HG02678 (cell line): ENCODE data around the gene DGKA.

Experiments used
- ATAC-seq: cut with Tn5 transposase; IDR thresholded peaks from one replicate; pipeline ENCODE4 v1.9.1; 2021; ENCODE audit warnings: mild to moderate bottlenecking, moderate library complexity; ENCODE audit not compliant: unreplicated experiment

DGKA gene

DNA sequence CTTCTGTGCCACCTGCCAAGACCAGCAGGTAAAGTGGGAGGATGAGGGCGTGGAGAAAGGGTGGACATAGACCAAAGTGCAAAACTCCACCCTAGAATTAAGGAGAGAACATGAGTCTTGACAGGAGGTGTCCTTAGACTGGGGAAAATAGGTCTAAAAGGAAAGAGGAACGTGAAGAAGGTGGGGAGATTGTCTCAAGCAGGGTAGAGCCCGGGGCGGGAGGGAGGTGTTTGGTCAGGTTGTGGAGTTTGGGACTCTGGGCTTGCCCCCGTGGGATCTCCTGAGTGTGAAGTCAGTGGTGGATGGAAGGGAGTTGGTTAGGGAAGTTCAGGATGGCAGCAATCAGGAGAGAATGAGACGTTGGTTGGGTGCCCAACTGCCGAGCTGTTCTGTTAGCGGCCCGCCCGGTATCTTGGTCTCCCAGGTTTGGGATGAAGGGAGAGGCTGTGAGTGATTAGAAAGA lies 386 bp downstream of the DGKA start:
- no peak for ATAC-seq

DNA sequence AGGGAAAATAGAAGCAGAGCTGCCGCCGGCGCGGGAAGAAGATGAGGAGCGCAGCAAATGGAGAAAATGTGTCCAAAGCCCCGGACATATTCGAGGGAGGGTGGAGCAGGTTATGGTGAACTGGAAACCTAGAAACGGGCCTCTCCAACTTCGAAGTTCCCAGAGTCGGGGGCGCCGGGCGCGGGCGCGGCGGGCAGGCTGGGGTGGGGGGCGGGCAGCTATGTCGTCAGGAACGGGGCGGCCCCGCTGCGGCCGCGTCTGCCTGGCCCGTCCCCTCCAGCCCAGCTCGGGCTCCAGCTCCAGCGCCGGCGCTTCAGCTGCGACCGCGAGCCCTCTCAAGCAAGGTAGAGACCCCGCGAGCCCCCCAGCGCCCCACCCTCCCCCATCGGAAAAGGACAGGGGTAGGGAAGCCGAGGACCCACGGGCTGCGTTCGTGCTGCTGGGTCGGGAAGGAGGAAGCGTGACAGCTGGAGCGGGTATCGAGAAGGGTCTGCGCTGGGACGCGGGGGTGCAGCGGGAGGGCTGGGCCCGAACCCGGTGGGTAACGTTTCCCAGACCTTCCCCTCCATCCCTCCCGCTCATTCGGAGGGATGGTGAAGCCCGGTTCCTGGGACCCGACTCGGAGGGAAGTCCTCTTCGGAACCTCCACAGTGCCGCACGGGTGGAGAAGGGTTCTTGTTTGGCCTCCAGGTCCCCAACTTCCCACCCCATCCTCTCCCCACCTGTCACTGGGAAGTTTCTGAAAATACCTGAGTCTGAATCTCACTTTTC lies 1.0 kb downstream of the DGKA start:
- no peak for ATAC-seq

DNA sequence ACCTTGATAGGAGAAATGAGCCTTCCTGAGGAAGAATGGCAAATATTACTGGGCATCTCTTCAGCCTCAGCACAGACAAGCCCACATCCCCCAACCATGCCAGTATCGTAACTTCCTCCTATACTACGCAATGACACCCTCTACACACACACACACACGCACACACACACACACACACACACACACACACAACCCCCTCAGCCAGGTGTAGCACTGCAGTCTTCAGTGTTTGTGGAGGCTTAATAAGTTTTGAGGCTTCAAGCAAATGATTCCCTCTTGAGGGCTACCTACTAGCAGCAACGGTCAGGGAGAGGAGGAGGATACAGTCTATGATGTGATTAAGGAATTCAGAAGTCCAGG lies 1.6 kb downstream of the DGKA start:
- ATAC-seq: no peak

DNA sequence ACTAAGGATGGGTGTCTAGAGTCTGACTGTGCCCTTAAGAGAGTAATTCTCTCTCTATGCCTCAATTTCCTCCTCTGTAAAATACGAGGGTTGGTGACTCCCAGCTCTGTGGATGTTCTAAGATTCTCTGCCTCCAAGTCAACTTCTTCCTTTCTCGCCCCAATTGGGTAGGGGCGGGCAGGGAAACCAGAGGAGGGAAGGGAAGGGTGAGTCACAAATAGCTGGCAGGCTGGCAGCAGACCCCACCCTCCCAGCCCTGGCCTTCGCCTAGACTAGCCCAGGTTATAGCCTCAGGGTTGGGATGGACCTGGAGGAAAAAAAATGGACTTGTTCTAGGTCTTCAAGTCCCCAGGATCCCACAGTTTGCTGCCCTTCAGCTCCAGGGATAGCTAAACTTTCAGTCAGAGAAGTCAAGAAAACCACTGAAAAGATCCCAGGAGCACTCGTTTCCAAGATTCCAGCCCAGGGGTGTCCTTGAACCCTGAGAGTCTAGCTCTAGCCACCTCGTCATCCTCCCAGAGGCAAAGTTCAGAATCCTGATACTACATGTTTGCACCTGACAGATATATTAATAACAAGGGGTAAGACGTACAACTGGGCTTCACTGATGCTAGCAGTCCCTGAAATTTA lies 2.3 kb downstream of the DGKA start:
- ATAC-seq: no peak

DNA sequence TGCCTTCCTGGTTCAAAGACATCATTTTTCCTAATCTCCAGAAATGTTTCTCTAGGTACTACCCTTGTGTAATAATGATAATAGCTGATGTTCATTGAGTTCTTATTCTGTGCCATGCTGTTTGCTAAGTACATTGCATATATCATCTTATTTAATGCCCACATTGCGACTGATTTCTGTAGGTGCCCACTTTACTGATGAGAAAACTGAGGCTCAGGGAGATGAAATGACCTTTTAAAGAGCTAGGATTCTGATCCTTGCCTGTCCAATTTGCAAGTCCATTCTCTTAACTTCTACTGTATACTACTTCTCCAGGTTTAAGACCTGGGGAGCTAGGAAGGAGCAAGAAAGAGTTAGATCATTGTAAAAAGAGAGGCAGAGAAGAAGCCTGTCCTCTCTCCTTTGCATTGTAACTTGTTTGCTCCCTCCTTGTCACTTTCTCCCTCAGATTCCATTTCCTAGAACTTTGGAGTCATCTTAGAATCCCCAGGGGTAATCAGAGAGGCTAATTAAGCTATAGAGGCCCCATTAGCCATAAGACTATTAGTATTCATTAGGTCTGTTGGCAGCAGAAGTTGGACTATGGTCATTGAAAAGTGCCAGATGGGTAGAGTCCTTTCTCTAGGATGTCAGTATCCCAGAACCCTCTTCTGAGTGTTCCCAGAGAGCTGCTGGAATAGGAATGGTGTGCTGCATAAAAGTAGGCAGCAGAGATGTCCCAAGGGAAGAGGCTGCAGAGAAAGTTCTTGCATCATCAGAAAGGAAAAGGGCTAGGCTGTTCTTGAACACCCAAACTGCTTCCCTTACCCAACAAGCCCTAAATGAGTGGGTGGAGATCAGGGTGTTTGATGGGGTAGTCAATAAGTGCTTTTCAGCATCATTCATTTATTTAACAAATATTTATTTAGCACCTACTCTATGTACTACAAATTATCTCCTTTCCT lies 3.1 kb downstream of the DGKA start:
- no peak for ATAC-seq

DNA sequence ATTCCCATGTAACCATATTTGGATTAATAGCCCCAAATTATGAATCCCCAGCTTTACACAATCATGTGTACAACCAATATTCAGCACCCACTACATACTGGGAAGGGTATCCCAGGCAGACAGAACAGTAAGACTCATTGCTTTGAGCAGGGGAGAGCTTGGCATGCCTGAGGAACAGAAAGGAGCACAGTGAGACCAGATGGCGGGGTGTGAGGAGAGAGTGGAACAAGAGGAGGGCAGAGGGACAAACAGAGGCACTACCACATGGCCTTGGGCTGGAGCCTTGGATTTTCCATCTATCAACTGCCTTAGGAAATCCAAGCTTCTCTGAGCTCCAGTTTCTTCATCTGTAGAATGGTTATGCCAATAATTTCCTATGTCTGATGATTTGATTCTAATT lies 3.8 kb downstream of the DGKA start:
- ATAC-seq: no peak

DNA sequence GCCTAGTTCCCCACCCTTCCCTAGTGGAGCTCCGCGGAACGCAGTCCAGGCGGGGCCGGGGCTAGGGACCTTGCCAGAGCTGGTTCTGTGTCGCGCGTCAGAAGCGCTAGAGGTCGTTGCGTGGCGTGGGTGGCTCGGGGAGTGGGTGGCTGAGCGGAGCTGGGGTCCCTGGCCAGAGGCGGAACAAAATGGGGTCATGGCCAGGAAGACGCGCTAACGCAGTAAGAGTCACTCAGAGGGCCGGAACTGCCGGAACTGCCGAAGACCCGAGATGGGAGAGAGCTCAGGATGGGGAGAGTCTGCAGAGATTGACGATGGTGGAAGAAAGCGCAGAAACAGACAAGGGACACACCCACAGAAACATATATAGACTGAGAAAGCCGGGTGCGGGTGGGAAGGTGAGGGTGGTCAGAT lies 4.8 kb downstream of the DGKA start:
- ATAC-seq: no peak

DNA sequence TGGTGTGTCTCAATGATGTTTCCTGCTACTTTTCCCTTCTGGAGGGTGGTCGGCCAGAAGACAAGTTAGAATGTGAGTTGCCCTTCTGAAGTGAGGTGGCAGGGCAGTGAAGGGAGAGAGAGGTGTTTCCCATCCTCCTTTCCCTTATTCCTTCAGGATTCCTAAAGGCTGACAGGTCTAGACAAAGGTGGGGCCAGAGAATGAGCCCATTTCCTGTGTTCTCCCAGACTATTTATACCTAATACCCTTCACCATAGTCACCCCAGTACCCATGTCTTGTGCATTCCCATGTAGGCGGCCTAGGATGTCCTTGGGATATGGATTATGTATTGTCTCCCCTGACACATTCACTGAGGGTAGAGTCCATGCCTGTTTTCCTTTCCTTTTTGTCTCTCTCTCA lies 7.0 kb downstream of the DGKA start:
- ATAC-seq: no peak

DNA sequence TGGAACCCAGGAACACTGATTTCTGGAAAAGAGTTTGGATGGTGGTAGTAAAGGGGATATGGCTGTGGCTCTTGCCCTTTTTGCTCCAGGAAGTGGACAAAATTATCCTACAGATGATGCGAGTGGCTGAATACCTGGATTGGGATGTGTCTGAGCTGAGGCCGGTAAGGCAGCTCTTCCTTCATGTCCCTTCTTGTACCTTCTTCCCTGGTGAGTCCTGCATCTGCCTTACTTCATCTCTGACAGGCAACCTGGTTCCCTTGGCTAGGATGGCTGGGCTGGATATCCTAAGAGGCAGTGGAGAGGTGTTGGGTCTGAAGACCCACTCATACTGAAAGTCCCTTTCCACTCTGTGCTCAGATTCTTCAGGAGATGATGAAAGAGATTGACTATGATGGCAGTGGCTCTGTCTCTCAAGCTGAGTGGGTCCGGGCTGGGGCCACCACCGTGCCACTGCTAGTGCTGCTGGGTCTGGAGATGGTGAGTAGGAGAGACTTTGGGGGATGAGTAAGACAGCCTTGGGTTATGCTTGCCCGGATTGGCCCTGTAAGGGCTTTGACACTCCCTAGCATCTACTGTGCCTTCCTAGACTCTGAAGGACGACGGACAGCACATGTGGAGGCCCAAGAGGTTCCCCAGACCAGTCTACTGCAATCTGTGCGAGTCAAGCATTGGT lies 8.0 kb downstream of the DGKA start:
- no peak for ATAC-seq

DNA sequence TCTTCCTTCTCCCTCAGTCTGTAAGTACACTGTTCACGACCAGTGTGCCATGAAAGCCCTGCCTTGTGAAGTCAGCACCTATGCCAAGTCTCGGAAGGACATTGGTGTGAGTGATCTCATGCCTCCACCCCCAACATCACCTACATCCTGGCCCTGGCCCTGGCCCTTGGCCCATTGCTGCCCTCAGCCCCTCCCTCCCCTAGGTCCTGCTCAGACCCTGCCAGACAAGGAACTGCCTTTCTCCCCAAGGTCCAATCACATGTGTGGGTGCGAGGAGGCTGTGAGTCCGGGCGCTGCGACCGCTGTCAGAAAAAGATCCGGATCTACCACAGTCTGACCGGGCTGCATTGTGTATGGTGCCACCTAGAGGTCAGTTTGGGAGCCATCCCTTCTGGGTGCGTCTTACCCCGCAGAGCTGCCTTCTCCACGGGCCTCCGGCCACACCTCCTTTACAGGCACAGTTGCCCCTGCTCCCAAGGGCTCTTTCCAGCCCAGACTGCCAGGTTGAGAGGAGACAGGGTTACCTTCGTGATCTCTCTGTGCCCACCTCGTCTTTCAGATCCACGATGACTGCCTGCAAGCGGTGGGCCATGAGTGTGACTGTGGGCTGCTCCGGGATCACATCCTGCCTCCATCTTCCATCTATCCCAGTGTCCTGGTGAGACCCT lies 9.2 kb downstream of the DGKA start:
- ATAC-seq: peak; percentile 95

DNA sequence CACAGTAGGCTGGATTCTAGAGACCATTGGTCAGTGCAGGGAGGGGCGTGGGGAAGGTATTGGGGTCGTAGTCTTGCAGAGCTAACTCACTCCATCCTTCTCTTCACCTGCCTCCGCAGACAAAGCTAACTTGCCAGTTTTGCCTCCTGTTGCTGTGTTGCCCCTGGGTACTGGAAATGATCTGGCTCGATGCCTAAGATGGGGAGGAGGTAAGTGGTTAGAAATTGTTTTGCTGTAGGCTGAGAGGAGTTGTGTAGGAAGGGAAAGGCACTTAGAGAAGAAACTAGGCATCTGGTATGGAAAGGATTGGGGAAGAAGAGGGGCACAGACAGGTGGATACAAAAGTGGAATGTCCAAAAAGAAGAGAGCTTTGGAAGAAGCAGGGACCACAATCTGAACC lies 11.1 kb downstream of the DGKA start:
- no peak for ATAC-seq

DNA sequence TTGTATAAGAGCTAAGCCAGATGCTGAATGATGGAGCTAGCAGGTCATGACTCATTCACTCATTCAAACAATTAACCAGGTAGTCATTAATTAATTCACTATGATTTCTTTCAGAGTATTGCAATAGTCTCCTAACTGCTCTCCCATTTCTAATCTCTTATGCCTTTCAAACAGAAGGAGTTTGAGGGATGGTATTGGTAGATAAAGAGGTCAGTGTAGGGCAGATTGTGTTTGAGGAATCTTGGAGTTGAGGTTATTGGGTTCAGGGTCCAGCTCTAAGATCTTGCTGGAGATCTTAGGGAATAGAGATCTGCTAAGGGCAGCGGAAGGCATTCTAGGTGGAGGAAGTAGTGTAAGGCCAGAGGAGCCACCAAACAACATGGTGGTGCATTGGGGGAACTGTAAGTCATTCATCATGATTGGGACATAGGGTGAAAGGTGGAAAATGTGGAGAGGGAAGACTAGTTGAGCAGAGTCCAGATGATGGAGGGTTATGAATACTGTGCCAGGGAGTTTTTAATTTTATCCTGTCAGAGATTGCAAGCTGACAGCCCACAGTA lies 11.7 kb downstream of the DGKA start:
- ATAC-seq: no peak

DNA sequence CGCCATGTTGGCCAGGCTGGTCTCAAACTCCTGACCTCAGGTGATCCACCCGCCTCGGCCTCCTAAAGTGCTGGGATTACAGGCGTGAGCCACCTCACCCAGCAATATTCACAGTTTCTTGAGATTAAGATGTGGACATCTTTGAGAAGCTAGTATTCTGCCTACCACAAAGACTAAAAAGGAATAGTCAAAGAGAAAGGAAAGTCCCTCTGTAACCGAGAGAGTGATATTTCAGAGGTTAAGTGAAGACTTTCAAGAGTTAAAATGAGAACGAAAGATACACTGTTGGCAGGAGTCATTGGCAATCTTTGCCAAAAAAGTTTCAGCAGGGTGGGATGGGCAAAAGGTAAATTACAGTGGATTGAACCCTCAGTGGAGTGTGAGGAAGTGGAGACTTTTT lies 15.6 kb downstream of the DGKA start:
- no peak for ATAC-seq

DNA sequence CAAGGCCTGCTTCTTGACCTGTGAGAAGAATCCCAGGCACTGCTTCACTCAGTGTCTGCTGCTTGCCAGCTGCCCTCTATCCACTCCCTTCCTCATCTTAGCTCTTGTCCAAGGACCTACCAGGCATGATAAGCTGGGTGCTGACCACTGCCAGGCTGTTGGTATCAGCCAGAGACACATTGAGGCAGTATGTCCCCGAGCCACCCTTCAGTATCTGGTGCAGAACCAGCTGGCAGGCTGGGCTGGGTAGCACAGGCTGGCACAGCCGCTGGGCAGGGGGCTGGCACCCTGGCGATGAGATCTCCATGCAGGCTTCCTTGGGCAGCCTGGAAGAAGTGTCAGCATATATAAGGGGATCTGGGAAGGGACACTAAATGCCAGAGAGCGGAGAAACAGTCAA lies 24.4 kb downstream of the DGKA start:
- no peak for ATAC-seq

DNA sequence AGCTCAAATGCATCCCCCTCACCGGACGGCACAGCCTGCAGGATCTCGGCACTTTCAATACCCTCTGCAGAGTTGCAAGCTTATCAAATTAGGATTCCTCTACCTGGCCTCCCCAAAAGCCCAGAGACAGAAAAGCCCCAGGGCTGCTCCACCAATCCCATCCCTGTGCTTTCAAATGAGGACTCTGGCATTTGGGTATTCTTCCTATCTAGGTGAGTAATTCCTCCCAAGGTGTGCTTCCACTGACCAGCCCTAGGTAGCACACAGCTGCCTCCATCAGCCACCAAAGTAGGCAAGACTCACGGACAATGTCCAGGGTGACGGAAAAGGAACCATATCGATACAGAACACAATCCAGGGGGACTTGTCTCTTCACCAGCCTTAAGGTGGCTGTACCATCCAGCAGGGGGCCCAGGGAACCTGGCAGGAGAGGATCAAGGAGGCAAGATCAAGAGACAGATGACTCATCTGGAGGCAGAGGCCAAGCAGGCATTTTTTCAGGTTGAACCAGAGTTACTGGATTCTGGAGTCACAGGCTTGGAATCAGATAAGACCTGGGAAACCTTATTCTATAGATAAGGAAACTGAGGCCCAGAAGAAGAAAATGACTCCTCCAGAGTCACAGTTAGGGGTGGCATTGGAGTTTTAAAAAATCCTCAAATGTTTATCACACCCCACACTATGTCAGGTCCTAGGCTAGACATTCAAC lies 25.0 kb downstream of the DGKA start:
- ATAC-seq: no peak

DNA sequence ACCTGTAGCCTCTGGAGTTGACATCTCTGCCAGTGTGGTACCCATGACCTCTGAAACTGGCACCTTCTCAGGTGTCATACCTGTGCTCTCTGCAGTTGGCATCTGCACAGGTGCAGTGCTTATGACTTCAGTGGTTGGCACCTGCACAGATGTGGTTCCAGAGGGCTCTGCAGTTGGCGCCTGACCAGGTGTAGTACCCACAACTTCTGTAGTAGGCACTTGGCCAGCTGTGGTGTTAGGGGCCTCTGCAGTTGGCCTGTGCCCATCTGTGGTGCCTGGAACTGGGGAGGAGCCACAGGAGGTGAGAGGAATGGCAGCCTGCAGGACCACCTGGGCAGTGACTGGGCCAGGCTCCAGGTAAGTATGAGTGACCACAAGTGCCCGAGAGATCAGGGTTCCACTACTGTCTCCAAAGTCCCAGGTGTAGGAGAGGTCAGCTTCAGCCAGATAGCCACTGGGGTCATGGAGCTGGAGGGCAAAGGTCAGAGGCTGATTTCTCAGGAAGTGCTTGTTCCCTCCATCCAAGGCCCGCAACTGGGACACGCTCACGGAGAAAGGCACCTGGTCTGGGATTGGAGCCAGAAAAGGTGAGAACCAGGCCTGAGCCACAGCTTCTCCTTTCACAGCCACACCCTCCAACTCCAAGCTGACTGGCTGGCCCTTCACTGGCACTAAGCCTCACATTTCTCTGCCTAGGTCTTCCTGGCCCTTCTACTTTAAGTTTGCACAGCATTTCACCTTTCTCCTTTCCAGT lies 26.3 kb downstream of the DGKA start:
- no peak for ATAC-seq

DNA sequence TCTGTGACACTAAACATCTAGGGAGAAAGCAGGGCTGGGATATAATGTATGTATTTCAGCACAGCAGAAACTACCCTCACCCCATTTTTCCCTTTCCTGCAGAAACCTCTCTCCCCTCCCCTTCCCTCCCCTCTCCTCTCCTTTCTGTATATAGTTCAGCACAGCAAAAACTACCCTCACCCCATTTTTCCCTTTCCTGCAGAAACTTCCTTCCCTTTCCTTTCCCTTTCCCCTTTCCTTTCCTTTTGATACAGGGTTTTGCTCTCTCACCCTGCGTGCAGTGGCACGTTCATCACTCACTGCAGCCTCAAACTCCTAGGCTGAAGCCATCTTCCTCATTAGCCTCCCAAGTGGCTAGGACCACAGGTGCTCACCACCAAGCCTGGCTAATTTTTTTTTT lies 32.8 kb downstream of the DGKA start:
- ATAC-seq: no peak

DNA sequence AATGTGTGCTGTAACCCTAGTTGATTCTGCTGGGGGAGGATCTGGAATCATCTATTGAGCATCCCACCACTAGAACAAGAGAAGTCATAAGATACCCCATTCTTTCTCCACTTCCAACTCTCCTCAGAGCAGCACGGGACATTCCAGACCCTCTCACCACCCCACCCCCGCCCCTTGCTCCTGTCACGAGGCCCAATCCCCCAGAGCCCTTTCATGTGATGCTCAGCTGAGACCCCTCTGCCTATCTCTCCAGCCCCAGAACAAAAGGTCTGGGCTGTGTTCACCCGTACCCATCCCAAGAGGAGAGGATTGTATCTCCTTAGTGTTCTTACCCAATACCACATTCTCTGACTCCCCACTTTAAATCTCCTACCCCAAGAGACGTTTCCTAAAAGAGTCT lies 34.3 kb downstream of the DGKA start:
- ATAC-seq: no peak

DNA sequence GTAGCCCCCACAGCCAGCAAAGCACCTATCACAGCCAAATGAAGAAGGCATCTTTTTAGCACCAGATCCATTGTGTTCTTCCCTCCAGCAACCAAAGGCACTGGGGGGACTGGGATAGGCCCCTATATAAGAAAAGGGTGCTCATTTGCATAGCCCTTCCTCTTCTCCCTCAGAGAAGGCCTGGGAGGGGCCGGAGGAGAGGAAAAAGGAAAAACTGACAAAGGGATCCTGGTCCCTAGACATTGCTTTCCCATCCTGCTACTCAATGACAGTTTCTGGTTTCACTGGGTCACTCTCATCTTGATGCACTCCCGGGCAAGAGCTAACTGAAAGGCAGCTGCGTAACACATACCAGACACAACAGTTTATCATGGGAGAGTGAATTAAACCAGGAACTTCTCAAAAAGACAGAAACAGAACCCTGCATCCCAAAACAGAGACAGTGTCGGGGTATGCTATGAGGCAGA lies 35.0 kb downstream of the DGKA start, which contains the start of gene PMEL:
TSS of gene PMEL (minus strand) at position 102 of the 467 bp plus-strand sequence. CDS start at position 71, 31 bp downstream.
- ATAC-seq: no peak
